Activated CD8-positive, alpha-beta memory T cell treated with anti-CD3 and anti-CD28 coated beads, Interleukin-2, amount 50 U/mL, for 24 hours (primary cell): ENCODE data around the gene RNF135.
"Not testable (repeated sequence)": the region's sequence is repeated elsewhere in the genome, so short reads cannot be mapped to it uniquely, and the experiment has no call there.

Experiments
- DNase-seq: peaks from one replicate; pipeline ENCODE4 v3.0.0-alpha.2; 2020; ENCODE audit errors: extremely low read depth

RNF135 gene

GRCh38 chr17:30956764-30957374 is 14.0 kb upstream of the RNF135 start:
- DNase-seq, result no peak

- DNase-seq, result no peak
Measured at GRCh38 chr17:30957741-30958140, 13.1 kb upstream of the RNF135 start.

- DNase-seq, result no peak
Measured at GRCh38 chr17:30958187-30958586, 12.7 kb upstream of the RNF135 start.

GRCh38 chr17:30961209-30962188 is 9.3 kb upstream of the RNF135 start:
- no peak for DNase-seq

GRCh38 chr17:30964312-30964711 is 6.5 kb upstream of the RNF135 start:
- not testable (repeated sequence) for DNase-seq

GRCh38 chr17:30964876-30965275 is 6.0 kb upstream of the RNF135 start:
- DNase-seq, result no peak

- DNase-seq, result no peak
Measured at GRCh38 chr17:30965686-30966085, 5.2 kb upstream of the RNF135 start.

- DNase-seq, result not testable (repeated sequence)
Measured at GRCh38 chr17:30967911-30968310, 2.9 kb upstream of the RNF135 start.

GRCh38 chr17:30969989-30970830 is 629 bp upstream of the RNF135 start:
- DNase-seq, result no peak

GRCh38 chr17:30975042-30975820 is 4.4 kb downstream of the RNF135 start:
- DNase-seq, result no peak

- not testable (repeated sequence) for DNase-seq
Measured at GRCh38 chr17:30979919-30980318, 9.1 kb downstream of the RNF135 start.

- DNase-seq, result no peak
Measured at GRCh38 chr17:30981531-30982519, 11.0 kb downstream of the RNF135 start.

- no peak for DNase-seq
Measured at GRCh38 chr17:30982855-30983254, 12.0 kb downstream of the RNF135 start.

- DNase-seq, result no peak
Measured at GRCh38 chr17:30990458-30990857, 19.6 kb downstream of the RNF135 start.

GRCh38 chr17:30992551-30992950 is 21.7 kb downstream of the RNF135 start:
- DNase-seq, result no peak

GRCh38 chr17:30995347-30995746 is 24.5 kb downstream of the RNF135 start:
- no peak for DNase-seq

GRCh38 chr17:30996486-30996885 is 25.6 kb downstream of the RNF135 start:
- no peak for DNase-seq

GRCh38 chr17:30997270-30997669 is 26.4 kb downstream of the RNF135 start:
- DNase-seq, result no peak

- no peak for DNase-seq
Measured at GRCh38 chr17:30997842-30998241, 27.0 kb downstream of the RNF135 start.

- DNase-seq, result no peak
Measured at GRCh38 chr17:31002047-31002446, 31.2 kb downstream of the RNF135 start.
